Gastrocnemius medialis (tissue), 4 donors: ENCODE data around the gene MGMT. TPM values are rescaled to one million over a fixed set of nuclear protein-coding genes. Genes with fewer than 3 reads are reported as not detected.
"Not testable (repeated sequence)": the region's sequence is repeated elsewhere in the genome, so short reads cannot be mapped to it uniquely, and the experiment has no call there.

Experiments used
- ATAC-seq, 2 donors: fragments of 150-250 bp; one replicate each; pipeline ENCODE4 v1.9.1; 2016
- DNase-seq, 2 donors: peaks; one replicate each; pipeline ENCODE4 v3.0.0-alpha.2; 2019
- H3K27ac ChIP-seq, 4 donors: fragments of 200-600 bp; sonication (generic); 1 replicate in 1 of 4; 2 replicates in 3 of 4; pipeline ENCODE4 v1.5.1; 2016 to 2018; ENCODE audit warnings: mild to moderate bottlenecking in 2 of 4, moderate library complexity in 1 of 4
- H3K27me3 ChIP-seq, 3 donors: fragments of 200-600 bp; sonication (generic) in 2 of 3; 1 replicate in 1 of 3; 2 replicates in 2 of 3; pipeline versions ENCODE4 v1.5.1 to v1.6.0; 2016 to 2019; ENCODE audit warnings: mild to moderate bottlenecking in 1 of 3, moderate library complexity in 1 of 3
- H3K36me3 ChIP-seq, 2 donors: fragments of 200-600 bp; sonication (generic) in 1 of 2; one replicate each; pipeline ENCODE4 v1.5.1; 2017 to 2018
- H3K4me1 ChIP-seq, 2 donors: fragments of 200-600 bp; sonication (generic) in 1 of 2; one replicate each; pipeline ENCODE4 v1.5.1; 2016 to 2017; ENCODE audit warnings: mild to moderate bottlenecking in 2 of 2
- H3K4me3 ChIP-seq, 4 donors: fragments of 200-600 bp; sonication (generic) in 3 of 4; 1 replicate in 1 of 4; 2 replicates in 3 of 4; pipeline ENCODE4 v1.5.1; 2016 to 2019; ENCODE audit warnings: mild to moderate bottlenecking in 2 of 4
- H3K9me3 ChIP-seq, 3 donors: fragments of 200-600 bp; sonication (generic) in 2 of 3; 1 replicate in 1 of 3; 2 replicates in 2 of 3; pipeline ENCODE4 v1.5.1; 2016 to 2019
- POLR2A ChIP-seq, 2 donors: fragments of 450-650 bp; IDR thresholded peaks; one replicate each; pipeline ENCODE4 v1.6.1; 2017; ENCODE audit warnings: antibody characterized with exemption in 2 of 2, mild to moderate bottlenecking in 2 of 2, moderate library complexity in 2 of 2
- in situ Hi-C, 4 donors: fragments of 200-750 bp; cut with MboI; loops; one replicate each; pipeline versions ENCODE4 v1.15.0 to v1.8.0; 2017; ENCODE audit warnings: low sequenced_read_pairs in 4 of 4
- intact Hi-C: fragments of 100-400 bp; cut with DNase I; formaldehyde crosslinking; loops from one replicate; pipeline ENCODE4 v1.15.1; 2023; ENCODE audit warnings: low total_unique reads
- total RNA-seq, 4 donors: library from RNA; depleted of rRNA; stranded (reverse); fragments of >200 nt; gene quantifications; one replicate each; pipeline versions ENCODE4 v1.1.0 to v1.2.3, GENCODE V29; 2016
- TF ChIP-seq, protein P1 (sequence below), 5 experiments: fragments of 450-650 bp in 3 of 5; fragments of 200-600 bp in 2 of 5; sonication (generic) in 2 of 5; IDR thresholded peaks in 4 of 5; conservative IDR thresholded peaks in 1 of 5; 1 replicate in 4 of 5; 2 replicates in 1 of 5; pipeline ENCODE4 v1.5.1; 2016 to 2019; ENCODE audit warnings: antibody characterized with exemption in 5 of 5, mild to moderate bottlenecking in 3 of 5, moderate library complexity in 3 of 5

The MGMT gene
- total RNA-seq, 4 donors from 2014 or later: 8.9 to 20.7 (median 17.1) TPM

- ATAC-seq (no peak), DNase-seq (no peak)
- in situ Hi-C loops: no loop called here
Observed at GRCh38 chr10:129421399-129422010, 45.5 kb upstream of the MGMT start.

GRCh38 chr10:129424978-129425377, 42.1 kb upstream of the MGMT start:
- no peak for DNase-seq
- in situ Hi-C loops: no loop called here
- no peak overlapping the region for H3K4me3 ChIP-seq

More at GRCh38 chr10:129421399-129422010, 45.5 kb upstream of the MGMT start:
- no peaks in the 10 kb centered on the region for H3K4me1 ChIP-seq
- H3K36me3 ChIP-seq: no peaks in the 10 kb centered on the region
- intact Hi-C loops: no loop called here
- H3K27me3 ChIP-seq: no peaks in the 10 kb centered on the region
- no peak overlapping the region for H3K27ac ChIP-seq
- no peaks in the 10 kb centered on the region for H3K9me3 ChIP-seq
- H3K4me3 ChIP-seq: no peak overlapping the region
- TF ChIP-seq, protein P1, sequence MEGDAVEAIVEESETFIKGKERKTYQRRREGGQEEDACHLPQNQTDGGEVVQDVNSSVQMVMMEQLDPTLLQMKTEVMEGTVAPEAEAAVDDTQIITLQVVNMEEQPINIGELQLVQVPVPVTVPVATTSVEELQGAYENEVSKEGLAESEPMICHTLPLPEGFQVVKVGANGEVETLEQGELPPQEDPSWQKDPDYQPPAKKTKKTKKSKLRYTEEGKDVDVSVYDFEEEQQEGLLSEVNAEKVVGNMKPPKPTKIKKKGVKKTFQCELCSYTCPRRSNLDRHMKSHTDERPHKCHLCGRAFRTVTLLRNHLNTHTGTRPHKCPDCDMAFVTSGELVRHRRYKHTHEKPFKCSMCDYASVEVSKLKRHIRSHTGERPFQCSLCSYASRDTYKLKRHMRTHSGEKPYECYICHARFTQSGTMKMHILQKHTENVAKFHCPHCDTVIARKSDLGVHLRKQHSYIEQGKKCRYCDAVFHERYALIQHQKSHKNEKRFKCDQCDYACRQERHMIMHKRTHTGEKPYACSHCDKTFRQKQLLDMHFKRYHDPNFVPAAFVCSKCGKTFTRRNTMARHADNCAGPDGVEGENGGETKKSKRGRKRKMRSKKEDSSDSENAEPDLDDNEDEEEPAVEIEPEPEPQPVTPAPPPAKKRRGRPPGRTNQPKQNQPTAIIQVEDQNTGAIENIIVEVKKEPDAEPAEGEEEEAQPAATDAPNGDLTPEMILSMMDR (IDR thresholded peaks at IDR 0.05 in 4 of 5, conservative IDR thresholded peaks at IDR 0.05 in 1 of 5): no peak

GRCh38 chr10:129426606-129427005, 40.4 kb upstream of the MGMT start:
- ATAC-seq (no peak), DNase-seq (no peak)
- Histone ChIP-seq H3K36me3 (no peaks in the 10 kb centered on the region), H3K27me3 (no peaks in the 10 kb centered on the region), H3K4me1 (no peaks in the 10 kb centered on the region), H3K9me3 (no peaks in the 10 kb centered on the region), H3K27ac (no peak overlapping the region), H3K4me3 (no peak overlapping the region)
- intact Hi-C loops: no loop called here
- TF ChIP-seq, protein P1 (IDR thresholded peaks at IDR 0.05 in 4 of 5, conservative IDR thresholded peaks at IDR 0.05 in 1 of 5): no peak
- TF ChIP-seq POLR2A (IDR thresholded peaks at IDR 0.05): no peak
- in situ Hi-C loops: no loop called here

More at GRCh38 chr10:129424978-129425377, 42.1 kb upstream of the MGMT start:
- Histone ChIP-seq H3K36me3 (no peaks in the 10 kb centered on the region), H3K27ac (no peak overlapping the region), H3K9me3 (no peaks in the 10 kb centered on the region), H3K4me1 (no peaks in the 10 kb centered on the region), H3K27me3 (no peaks in the 10 kb centered on the region)
- intact Hi-C loops: no loop called here
- no peak for TF ChIP-seq POLR2A (IDR thresholded peaks at IDR 0.05)
- TF ChIP-seq, protein P1 (IDR thresholded peaks at IDR 0.05 in 4 of 5, conservative IDR thresholded peaks at IDR 0.05 in 1 of 5): no peak
- ATAC-seq: no peak

- in situ Hi-C loops: no loop called here
- intact Hi-C loops: no loop called here
- TF ChIP-seq, protein P1 (IDR thresholded peaks at IDR 0.05 in 4 of 5, conservative IDR thresholded peaks at IDR 0.05 in 1 of 5): no peak
- DNase-seq (no peak), ATAC-seq (no peak)
- Histone ChIP-seq H3K27me3 (no peaks in the 10 kb centered on the region), H3K9me3 (no peaks in the 10 kb centered on the region), H3K36me3 (no peaks in the 10 kb centered on the region), H3K27ac (no peak overlapping the region), H3K4me3 (no peak overlapping the region), H3K4me1 (no peaks in the 10 kb centered on the region)
Observed at GRCh38 chr10:129433266-129433665, 33.8 kb upstream of the MGMT start.

DNA sequence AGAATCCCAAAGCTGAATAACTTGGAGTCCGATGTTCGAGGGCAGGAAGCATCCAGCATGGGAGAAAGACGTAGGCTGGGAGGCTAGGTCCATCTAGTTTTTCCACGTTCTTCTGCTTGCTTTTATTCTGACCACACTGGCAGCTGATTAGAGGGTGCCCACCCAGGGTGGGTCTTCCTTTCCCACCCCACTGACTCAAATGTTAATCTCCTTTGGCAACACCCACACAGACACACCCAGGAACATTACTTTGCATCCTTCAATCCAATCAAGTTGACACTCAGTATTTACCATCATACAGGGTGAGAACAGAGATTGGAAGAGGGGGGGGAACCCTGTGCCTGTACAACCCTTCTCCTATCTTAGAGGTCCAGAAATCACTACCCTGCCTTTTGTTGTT, 31.3 kb upstream of the MGMT start:
- DNase-seq, H3K36me3 ChIP-seq, H3K27me3 ChIP-seq, H3K4me3 ChIP-seq, H3K27ac ChIP-seq, in situ Hi-C loops, H3K4me1 ChIP-seq, intact Hi-C loops, H3K9me3 ChIP-seq, ATAC-seq: not testable (repeated sequence)
